Measurements from ENCODE around the gene CHST10. TPM values are rescaled to one million over a fixed set of nuclear protein-coding genes. Genes with fewer than 3 reads are reported as not detected.
"Not testable (repeated sequence)": the region's sequence is repeated elsewhere in the genome, so short reads cannot be mapped to it uniquely, and the experiment has no call there.

CHST10 gene
- total RNA-seq, 1 donor from 2014 or later: 0.50 TPM

DNA sequence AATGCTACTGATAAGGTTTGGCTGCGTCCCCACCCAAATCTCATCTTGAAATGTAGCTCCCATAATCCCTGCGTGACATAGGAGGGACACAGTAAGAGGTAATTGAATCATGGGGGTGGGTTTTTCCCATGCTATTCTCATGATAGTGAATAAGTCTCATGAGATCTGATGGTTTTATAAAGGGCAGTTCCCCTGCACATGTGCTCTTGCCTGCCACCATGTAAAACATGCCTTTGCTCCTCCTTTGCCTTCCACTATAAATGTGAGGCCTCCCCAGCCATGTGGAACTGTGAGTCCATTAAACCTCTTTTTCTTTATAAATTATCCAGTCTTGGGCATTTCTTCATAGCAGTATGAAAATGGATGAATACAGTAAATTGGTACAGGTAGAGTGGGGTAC lies 75.0 kb downstream of the CHST10 start:
- not testable (repeated sequence) for DNase-seq (ENCODE audit: low spot score); ATAC-seq

Other genes with a start within 250 kb of the CHST10 start
- 0.68 TPM for gene LONRF2, start 95.2 kb downstream of the CHST10 start, total RNA-seq
- gene NMS, start 52.8 kb upstream of the CHST10 start, total RNA-seq: not detected
- 5.8 TPM for gene PDCL3, start 145.3 kb upstream of the CHST10 start, total RNA-seq